ENCODE data around the gene IRF2BPL.

The IRF2BPL gene

DNA sequence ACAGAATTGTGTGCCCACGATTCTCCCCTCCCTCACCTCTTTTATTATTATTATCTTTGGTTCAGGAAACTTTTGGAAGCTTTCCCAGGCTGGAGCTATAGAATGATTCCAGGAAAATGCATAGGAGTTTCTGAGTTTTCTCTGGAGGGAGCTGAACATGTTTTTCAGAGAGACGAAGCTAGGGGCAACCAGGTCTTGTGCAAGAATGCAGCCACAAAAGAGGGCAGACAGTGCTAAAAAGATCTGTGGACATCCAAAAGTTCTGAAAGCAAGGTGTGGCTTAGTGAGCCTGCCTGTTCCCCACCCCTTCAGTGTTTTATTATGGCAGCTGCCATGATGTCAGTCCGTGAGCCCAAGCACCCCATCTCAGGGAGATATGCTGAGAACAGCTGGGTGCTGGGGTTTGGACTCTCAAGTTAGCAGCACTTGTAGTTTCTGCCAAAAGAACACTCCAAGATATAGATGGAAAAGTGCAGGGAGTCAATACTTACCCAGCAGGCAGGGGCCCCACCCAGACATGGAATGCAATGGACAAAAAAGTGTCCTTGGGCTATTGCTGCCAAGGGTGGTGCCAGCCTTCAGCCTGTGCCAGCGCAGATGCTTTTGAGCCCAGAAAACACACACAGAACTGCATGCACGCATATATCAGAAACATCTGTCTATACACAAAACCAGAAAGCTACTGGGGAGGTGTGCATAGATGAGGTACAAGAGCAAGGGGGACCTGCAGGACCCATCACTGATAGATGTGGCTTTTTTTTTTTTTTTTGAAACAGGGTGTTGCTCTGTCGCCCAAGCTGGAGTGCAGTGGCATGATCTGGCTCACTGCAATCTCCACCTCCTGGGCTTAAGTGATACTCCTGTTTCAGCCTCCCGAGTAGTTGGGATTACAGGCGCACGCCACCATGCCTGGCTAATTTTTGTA is 17.0 kb upstream of the IRF2BPL start:
- H3K4me3 ChIP-seq (ENCODE audit: low read depth, low read length): no peak overlapping the region
- DNase-seq (ENCODE audit: low read depth): no peak
- TF ChIP-seq, protein P1, sequence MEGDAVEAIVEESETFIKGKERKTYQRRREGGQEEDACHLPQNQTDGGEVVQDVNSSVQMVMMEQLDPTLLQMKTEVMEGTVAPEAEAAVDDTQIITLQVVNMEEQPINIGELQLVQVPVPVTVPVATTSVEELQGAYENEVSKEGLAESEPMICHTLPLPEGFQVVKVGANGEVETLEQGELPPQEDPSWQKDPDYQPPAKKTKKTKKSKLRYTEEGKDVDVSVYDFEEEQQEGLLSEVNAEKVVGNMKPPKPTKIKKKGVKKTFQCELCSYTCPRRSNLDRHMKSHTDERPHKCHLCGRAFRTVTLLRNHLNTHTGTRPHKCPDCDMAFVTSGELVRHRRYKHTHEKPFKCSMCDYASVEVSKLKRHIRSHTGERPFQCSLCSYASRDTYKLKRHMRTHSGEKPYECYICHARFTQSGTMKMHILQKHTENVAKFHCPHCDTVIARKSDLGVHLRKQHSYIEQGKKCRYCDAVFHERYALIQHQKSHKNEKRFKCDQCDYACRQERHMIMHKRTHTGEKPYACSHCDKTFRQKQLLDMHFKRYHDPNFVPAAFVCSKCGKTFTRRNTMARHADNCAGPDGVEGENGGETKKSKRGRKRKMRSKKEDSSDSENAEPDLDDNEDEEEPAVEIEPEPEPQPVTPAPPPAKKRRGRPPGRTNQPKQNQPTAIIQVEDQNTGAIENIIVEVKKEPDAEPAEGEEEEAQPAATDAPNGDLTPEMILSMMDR (IDR thresholded peaks at IDR 0.05; ENCODE audit: control insufficient read depth, extremely low read depth, insufficient read depth): no peak

DNA sequence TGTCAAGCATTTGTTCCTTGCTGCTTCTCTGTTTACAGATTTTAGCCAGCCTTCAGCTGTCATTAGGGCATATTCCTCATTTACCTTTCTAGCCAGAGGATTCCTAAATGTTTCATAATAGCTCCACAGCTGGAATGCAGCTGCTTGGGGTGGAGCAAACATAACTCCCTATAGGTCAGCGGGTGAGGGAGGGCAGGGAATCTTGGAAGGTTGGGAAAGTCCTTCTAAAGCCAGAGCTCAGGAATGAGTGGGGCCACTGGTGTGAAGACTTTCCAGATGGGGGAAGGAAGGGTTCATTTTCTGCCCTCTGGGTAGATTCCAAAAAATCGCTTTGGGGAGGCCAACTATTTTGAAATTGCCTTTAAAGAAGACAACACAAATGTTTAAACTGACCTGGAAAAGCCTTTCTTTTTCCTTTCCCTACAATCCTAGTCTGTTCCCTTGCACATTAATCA is 16.3 kb upstream of the IRF2BPL start:
- TF ChIP-seq, protein P1 (IDR thresholded peaks at IDR 0.05; ENCODE audit: control insufficient read depth, extremely low read depth, insufficient read depth): no peak
- no peak for DNase-seq (ENCODE audit: low read depth)
- H3K4me3 ChIP-seq (ENCODE audit: low read depth, low read length): no peak overlapping the region

- DNase-seq (ENCODE audit: low read depth): no peak
- H3K4me3 ChIP-seq (ENCODE audit: low read depth, low read length): no peak overlapping the region
- TF ChIP-seq, protein P1 (IDR thresholded peaks at IDR 0.05; ENCODE audit: control insufficient read depth, extremely low read depth, insufficient read depth): no peak
Observed at GRCh38 chr14:77043984-77044485, 15.5 kb upstream of the IRF2BPL start.

DNA sequence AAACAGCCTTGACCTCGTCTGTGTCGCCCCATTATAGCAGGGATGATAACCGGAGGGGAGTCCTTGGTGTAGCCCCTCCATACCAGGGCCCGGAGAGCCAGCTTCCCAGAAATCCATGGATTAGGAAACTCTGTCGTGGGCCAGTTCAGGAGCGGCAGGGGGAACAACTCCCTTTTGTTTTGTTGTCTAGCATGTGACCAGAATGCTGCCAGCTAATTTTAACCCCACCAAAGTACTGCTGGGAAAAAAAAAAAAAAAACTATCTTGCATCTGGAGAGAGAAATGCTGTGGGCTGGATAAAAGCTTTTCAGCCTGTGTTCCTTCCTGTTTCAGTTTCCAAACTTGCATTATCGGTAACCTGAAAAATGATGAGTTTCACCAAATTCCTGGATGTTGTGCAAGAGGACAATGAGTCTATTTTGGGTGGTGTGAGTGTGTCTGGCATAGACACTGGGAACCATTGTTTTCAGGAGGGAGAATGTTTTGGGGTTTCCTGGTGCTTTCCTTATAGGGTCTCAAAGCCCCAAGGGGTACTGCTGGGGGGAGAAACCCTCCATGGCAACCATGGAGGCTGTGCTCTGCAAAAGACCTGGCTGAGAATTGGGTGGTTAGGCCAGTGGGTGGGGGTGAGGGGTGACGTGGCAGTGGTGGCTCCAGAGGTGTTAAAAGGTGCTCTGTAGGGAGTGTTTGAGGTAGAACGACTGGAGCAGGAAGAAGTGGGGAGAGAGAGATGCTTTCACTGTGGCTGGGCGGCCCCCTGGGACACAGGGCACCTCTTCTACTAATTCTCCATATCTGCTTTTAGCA is 14.9 kb upstream of the IRF2BPL start:
- no peak for DNase-seq (ENCODE audit: low read depth)
- TF ChIP-seq, protein P1 (IDR thresholded peaks at IDR 0.05; ENCODE audit: control insufficient read depth, extremely low read depth, insufficient read depth): no peak
- H3K4me3 ChIP-seq (ENCODE audit: low read depth, low read length): no peak overlapping the region

- TF ChIP-seq, protein P1 (IDR thresholded peaks at IDR 0.05; ENCODE audit: control insufficient read depth, extremely low read depth, insufficient read depth): no peak
- H3K4me3 ChIP-seq (ENCODE audit: low read depth, low read length): no peak overlapping the region
- no peak for DNase-seq (ENCODE audit: low read depth)
Observed at GRCh38 chr14:77041881-77042545, 13.5 kb upstream of the IRF2BPL start.

All from LNCaP clone FGC (cell line).